K562 (cell line): Measurements from ENCODE around the gene KCTD13. TPM values are rescaled to one million over a fixed set of nuclear protein-coding genes. Genes with fewer than 3 reads are reported as not detected.

Experiments used
- CHD4 ChIP-seq: fragments of 200-600 bp; sonication (generic); IDR thresholded peaks from 3 replicates; pipeline ENCODE4 v1.6.1; 2012; ENCODE audit warnings: low read depth, mild to moderate bottlenecking, mixed read lengths, low read length, inconsistent platforms; ENCODE audit not compliant: insufficient read depth, insufficient replicate concordance, poor library complexity, severe bottlenecking
- ETV6 ChIP-seq, 3 experiments: fragments of 150-350 bp in 1 of 3; sonication (generic) in 1 of 3; formaldehyde crosslinking in 1 of 3; IDR thresholded peaks; 2 replicates each; pipeline versions ENCODE4 v1.6.1 to v1.8.0; 2014 to 2022; ENCODE audit warnings: borderline replicate concordance in 2 of 3, low read depth in 2 of 3, antibody characterized with exemption in 1 of 3, low read length in 1 of 3, mild to moderate bottlenecking in 1 of 3, missing genetic modification reagents in 1 of 3
- PRPF4 ChIP-seq: fragments of 200-400 bp; formaldehyde crosslinking; IDR thresholded peaks from one replicate; pipeline ENCODE4 v1.6.1; 2017; ENCODE audit warnings: low read length, low read depth, mild to moderate bottlenecking; ENCODE audit not compliant: insufficient read depth, poor library complexity, severe bottlenecking
- SIN3A ChIP-seq, 2 experiments: fragments of 150-350 bp in 1 of 2; IDR thresholded peaks; 2 replicates each; pipeline ENCODE4 v1.6.1; 2011 to 2016; ENCODE audit warnings: borderline replicate concordance in 2 of 2, low read depth in 2 of 2, low read length in 2 of 2, mild to moderate bottlenecking in 2 of 2, moderate library complexity in 2 of 2; ENCODE audit not compliant: control insufficient read depth in 1 of 2
- SP1 ChIP-seq: sonication (generic); formaldehyde crosslinking; IDR thresholded peaks from 2 replicates; pipeline ENCODE4 v1.8.1; 2022; ENCODE audit warnings: mild to moderate bottlenecking, missing genetic modification reagents
- SRF ChIP-seq, 2 experiments: fragments of 250-450, 450-650 bp in 1 of 2; sonication (Bioruptor Pico) in 1 of 2; sonication (generic) in 1 of 2; formaldehyde crosslinking; IDR thresholded peaks; 2 replicates each; pipeline versions ENCODE4 v1.5.0 to v1.5.1; 2020 to 2022; ENCODE audit warnings: mild to moderate bottlenecking in 1 of 2, missing genetic modification reagents in 1 of 2
- SRSF1 ChIP-seq: fragments of 200-400 bp; formaldehyde crosslinking; IDR thresholded peaks from 2 replicates; pipeline ENCODE4 v1.6.1; 2017; ENCODE audit warnings: mild to moderate bottlenecking, low read depth, low read length, moderate library complexity
- TAF15 ChIP-seq: fragments of 200-400 bp; formaldehyde crosslinking; IDR thresholded peaks from 2 replicates; pipeline ENCODE4 v1.6.1; 2017; ENCODE audit warnings: mild to moderate bottlenecking, low read depth, low read length, moderate library complexity
- ZNF23 ChIP-seq: fragments of 250-450 bp; sonication (Bioruptor Pico); IDR thresholded peaks from 2 replicates; pipeline ENCODE4 v1.4.0; 2020; ENCODE audit warnings: mild to moderate bottlenecking
- ZNF408 ChIP-seq: fragments of 250-450 bp; sonication (Bioruptor Pico); IDR thresholded peaks from 2 replicates; pipeline ENCODE4 v1.4.0; 2020; ENCODE audit warnings: low read depth, mild to moderate bottlenecking, moderate library complexity
- polyA plus RNA-seq, 8 experiments: library from polyadenylated mRNA; depleted of rRNA in 4 of 8; stranded (reverse) in 5 of 8; unstranded in 3 of 8; fragments of >200 nt; fragmentation: Nextera tagmentation in 2 of 8; fragmentation: Illumina TruSeq in 1 of 8; extraction: Ambion mirVana in 2 of 8; extraction: Trizol in 1 of 8; gene quantifications; 2 replicates each; pipeline versions ENCODE4 v1.2.1 to v1.2.3, GENCODE V29; 2011 to 2014; ENCODE audit warnings: inconsistent platforms in 1 of 8, missing spikeins in 1 of 8
- total RNA-seq, 7 experiments: library from RNA; depleted of rRNA in 6 of 7; stranded (reverse); fragments of >200 nt in 6 of 7; fragmentation: Illumina TruSeq in 2 of 7; extraction: Trizol in 2 of 7; gene quantifications; 2 replicates each; pipeline versions ENCODE4 v1.2.1 to v1.2.3, GENCODE V29; 2011 to 2021; ENCODE audit warnings: low replicate concordance in 1 of 7
- TF ChIP-seq, protein P1 (sequence below), 2 experiments: fragments of 200-800 bp in 1 of 2; sonication (Bioruptor generic) in 1 of 2; sonication (generic) in 1 of 2; formaldehyde crosslinking in 1 of 2; IDR thresholded peaks in 1 of 2; conservative IDR thresholded peaks in 1 of 2; 2 replicates each; pipeline versions ENCODE4 v1.5.0 to v1.6.1; 2016 to 2020; ENCODE audit warnings: missing compliant biosample characterization in 1 of 2, missing genetic modification characterization in 1 of 2, missing genetic modification reagents in 1 of 2
- TF ChIP-seq, protein P2 (sequence below), 2 experiments: fragments of 450-650 bp; IDR thresholded peaks; 2 replicates each; pipeline ENCODE4 v1.6.1; 2018; ENCODE audit warnings: mild to moderate bottlenecking in 2 of 2, low read depth in 1 of 2; ENCODE audit not compliant: partially characterized antibody in 2 of 2
- TF ChIP-seq, protein P3 (sequence below): fragments of 450-650 bp; IDR thresholded peaks from 2 replicates; pipeline ENCODE4 v1.6.1; 2018; ENCODE audit warnings: mild to moderate bottlenecking, low read depth; ENCODE audit not compliant: partially characterized antibody
- TF ChIP-seq, protein P4 (sequence below): sonication (generic); formaldehyde crosslinking; IDR thresholded peaks from 2 replicates; pipeline ENCODE4 v1.9.0; 2022; ENCODE audit warnings: mild to moderate bottlenecking, missing genetic modification reagents

Gene KCTD13
- total and polyA plus RNA-seq, 9 of the 15 experiments (the other 6 are each of a cell fraction or from before 2014, with no cell fraction given) = 1.0 to 20.6 (median 9.8) TPM

DNA sequence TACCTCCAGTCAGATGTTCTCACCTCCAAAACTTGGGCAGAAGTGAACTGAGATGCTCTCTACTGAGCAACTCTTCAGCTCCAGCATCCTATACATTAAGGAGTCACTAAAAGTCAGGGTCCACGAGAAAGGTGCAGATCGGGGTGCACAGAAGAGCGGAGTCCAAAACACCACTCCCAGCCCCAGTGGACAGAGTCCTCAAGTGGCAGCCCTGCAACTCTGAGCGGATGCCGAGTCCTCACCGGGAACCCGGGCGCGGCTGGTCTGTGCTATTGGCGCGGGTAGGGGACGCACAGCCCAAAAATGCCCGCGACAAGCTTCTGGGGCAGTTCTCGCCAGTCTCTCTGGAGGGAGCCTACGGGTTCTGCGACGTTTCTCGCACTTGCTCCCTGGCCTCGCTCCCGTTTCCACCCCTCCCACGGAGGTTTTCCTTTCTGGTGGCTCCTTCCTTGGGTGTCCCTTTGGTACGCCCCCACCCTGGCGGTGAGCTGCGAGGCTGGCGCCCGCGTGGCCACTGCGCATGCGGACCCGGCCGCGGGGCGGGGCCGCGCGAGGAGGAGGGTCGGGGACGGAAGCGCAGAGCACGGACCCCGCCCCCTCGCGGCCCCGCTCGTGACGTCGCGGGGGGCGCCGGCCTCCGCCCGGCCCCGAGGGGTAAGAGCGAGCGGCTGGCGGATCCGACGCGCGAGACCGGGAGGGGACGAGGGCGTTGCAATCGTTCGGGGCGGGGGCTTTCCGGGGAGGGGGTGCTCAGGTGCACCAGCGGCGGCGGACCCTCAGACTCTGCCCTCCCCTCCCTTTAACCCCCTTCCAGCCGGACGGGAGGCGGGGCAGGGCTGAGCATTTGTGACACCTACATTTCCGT, 35.7 kb upstream of the KCTD13 start, which contains the start of gene TMEM219 (continued):
- TF ChIP-seq, protein P1, sequence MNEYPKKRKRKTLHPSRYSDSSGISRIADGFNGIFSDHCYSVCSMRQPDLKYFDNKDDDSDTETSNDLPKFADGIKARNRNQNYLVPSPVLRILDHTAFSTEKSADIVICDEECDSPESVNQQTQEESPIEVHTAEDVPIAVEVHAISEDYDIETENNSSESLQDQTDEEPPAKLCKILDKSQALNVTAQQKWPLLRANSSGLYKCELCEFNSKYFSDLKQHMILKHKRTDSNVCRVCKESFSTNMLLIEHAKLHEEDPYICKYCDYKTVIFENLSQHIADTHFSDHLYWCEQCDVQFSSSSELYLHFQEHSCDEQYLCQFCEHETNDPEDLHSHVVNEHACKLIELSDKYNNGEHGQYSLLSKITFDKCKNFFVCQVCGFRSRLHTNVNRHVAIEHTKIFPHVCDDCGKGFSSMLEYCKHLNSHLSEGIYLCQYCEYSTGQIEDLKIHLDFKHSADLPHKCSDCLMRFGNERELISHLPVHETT (CRISPR knock-in tag; conservative IDR thresholded peaks at IDR 0.05 in 1 of 2, IDR thresholded peaks at IDR 0.05 in 1 of 2) = 0 out of 4 replicates have a peak, but pooled peaks of 1 of the 2 experiments have one; percentile 54
- peak; percentile 18 to 51; a peak in 1 of 4 replicates for TF ChIP-seq SIN3A (IDR thresholded peaks at IDR 0.05; ENCODE audit: borderline replicate concordance in 2 of 2, control insufficient read depth in 1 of 2, low read depth in 2 of 2, low read length in 2 of 2)
- TF ChIP-seq, protein P2, sequence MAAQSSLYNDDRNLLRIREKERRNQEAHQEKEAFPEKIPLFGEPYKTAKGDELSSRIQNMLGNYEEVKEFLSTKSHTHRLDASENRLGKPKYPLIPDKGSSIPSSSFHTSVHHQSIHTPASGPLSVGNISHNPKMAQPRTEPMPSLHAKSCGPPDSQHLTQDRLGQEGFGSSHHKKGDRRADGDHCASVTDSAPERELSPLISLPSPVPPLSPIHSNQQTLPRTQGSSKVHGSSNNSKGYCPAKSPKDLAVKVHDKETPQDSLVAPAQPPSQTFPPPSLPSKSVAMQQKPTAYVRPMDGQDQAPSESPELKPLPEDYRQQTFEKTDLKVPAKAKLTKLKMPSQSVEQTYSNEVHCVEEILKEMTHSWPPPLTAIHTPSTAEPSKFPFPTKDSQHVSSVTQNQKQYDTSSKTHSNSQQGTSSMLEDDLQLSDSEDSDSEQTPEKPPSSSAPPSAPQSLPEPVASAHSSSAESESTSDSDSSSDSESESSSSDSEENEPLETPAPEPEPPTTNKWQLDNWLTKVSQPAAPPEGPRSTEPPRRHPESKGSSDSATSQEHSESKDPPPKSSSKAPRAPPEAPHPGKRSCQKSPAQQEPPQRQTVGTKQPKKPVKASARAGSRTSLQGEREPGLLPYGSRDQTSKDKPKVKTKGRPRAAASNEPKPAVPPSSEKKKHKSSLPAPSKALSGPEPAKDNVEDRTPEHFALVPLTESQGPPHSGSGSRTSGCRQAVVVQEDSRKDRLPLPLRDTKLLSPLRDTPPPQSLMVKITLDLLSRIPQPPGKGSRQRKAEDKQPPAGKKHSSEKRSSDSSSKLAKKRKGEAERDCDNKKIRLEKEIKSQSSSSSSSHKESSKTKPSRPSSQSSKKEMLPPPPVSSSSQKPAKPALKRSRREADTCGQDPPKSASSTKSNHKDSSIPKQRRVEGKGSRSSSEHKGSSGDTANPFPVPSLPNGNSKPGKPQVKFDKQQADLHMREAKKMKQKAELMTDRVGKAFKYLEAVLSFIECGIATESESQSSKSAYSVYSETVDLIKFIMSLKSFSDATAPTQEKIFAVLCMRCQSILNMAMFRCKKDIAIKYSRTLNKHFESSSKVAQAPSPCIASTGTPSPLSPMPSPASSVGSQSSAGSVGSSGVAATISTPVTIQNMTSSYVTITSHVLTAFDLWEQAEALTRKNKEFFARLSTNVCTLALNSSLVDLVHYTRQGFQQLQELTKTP (IDR thresholded peaks at IDR 0.05; ENCODE audit: low read depth in 1 of 2, partially characterized antibody in 2 of 2) = peak in 1 of 2 experiments; percentile 16
- TF ChIP-seq ETV6 (IDR thresholded peaks at IDR 0.05; ENCODE audit: borderline replicate concordance in 1 of 2, low read depth in 2 of 2, low read length in 1 of 2) = no peak
- no peak for TF ChIP-seq ETV6 (CRISPR knock-in tag; IDR thresholded peaks at IDR 0.05; ENCODE audit: borderline replicate concordance)
- TF ChIP-seq, protein P3, sequence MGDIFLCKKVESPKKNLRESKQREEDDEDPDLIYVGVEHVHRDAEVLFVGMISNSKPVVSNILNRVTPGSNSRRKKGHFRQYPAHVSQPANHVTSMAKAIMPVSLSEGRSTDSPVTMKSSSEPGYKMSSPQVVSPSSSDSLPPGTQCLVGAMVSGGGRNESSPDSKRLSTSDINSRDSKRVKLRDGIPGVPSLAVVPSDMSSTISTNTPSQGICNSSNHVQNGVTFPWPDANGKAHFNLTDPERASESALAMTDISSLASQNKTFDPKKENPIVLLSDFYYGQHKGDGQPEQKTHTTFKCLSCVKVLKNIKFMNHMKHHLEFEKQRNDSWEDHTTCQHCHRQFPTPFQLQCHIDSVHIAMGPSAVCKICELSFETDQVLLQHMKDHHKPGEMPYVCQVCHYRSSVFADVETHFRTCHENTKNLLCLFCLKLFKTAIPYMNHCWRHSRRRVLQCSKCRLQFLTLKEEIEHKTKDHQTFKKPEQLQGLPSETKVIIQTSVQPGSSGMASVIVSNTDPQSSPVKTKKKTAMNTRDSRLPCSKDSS = no peak
- TF ChIP-seq SP1 (CRISPR knock-in tag) = peak; percentile 45
- TF ChIP-seq SRSF1 = no peak
- TF ChIP-seq TAF15 = no peak
- no peak for TF ChIP-seq ZNF23 (CRISPR knock-in tag)
- peak; percentile 65 for TF ChIP-seq CHD4
- TF ChIP-seq PRPF4 = no peak
- no peak for TF ChIP-seq SRF (CRISPR knock-in tag; IDR thresholded peaks at IDR 0.05)
- no peak for TF ChIP-seq ZNF408
- TF ChIP-seq, protein P4, sequence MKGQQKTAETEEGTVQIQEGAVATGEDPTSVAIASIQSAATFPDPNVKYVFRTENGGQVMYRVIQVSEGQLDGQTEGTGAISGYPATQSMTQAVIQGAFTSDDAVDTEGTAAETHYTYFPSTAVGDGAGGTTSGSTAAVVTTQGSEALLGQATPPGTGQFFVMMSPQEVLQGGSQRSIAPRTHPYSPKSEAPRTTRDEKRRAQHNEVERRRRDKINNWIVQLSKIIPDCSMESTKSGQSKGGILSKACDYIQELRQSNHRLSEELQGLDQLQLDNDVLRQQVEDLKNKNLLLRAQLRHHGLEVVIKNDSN (CRISPR knock-in tag) = no peak
